Measurements from ENCODE around the gene TTC7B.

The TTC7B gene

DNA sequence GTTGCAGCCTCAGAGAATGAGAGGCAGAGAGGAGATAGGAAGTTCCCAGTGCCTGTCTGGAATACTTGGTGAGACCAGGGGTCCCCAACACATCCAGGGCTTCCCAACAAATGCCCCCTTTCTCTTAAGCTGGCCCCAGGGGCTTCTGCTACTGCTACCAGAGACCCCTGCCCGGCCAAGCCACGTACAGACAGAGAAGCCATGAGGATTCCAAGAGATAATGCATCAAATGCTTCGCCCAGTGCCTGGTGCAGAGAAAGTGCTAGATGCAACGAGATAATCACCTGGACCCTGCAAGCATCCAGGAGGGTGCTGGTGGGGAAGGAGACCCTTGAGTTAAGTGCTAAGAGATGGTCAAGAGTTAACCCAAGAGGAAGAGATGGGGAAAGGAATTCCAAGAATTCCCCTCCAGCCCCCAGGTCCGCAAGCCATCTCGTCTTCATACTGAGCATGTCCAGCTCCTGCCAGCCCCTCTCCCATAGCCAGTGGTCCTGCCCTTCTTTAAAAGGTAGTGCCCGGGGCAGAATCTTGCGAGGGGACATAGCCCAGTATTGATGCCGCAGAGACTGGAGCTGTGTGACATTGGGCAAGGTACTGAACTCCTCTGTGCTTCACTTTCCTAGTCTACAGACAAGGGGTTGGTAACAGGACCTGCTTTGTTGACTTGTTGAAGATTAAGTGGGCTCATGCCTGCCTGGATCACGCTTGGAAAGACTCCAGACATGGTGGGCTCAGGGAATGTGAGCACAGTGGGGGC lies 316.1 kb downstream of the TTC7B start:
- no peak for DNase-seq

DNA sequence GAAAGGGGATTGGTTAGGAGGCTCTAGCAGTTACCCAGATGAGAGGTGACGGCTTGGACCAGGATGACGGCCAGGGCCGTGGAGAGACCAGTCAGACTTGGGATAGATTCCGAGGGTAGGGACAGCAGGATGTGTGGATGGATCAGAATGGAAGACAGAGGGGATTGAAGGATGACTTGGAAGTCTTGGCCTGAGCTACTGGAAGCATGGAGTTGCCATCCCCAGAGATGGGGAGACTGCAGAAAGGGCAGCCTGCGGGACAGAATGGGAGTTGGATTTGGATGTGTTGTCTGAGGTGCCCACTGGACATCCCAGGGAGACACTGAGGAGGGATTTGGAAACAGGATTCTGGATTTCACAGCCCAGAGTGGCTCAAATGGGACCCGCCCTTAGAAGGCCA lies 317.1 kb downstream of the TTC7B start:
- DNase-seq = no peak

DNA sequence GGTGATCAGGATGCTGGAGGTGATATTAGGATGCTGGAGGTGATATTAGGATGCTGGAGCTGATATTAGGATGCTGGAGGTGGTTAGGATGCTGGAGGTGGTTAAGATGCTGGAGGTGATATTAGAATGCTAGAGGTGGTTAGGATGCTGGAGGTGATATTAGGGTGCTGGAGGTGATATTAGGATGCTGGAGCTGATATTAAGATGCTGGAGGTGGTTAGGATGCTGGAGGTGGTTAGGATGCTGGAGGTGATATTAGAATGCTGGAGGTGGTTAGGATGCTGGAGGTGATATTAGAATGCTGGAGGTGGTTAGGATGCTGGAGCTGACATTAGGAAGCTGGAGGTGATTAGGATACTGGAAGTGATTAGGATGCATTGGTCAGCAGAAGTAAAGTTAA lies 318.0 kb downstream of the TTC7B start:
- DNase-seq = no peak

DNA sequence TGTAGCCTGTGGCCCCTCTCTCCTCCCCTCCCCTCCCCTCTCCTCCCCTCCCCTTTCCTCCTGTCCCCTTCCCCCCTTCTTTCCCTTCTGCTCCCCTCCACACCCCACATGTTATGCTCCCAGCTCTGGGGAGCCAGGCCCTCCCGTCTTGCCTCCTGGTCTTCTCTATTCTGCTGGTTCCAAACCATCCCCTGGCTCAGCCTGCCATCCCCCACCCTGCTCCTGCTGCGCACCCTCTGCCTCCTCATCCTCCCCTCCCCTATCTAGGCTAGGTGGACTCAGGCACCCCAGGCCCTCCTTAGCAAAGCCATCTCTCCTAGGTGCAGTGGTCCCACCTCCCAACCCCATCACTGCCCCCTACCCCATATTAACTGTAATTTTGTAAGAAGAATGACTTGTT lies 319.9 kb downstream of the TTC7B start:
- no peak for DNase-seq

DNA sequence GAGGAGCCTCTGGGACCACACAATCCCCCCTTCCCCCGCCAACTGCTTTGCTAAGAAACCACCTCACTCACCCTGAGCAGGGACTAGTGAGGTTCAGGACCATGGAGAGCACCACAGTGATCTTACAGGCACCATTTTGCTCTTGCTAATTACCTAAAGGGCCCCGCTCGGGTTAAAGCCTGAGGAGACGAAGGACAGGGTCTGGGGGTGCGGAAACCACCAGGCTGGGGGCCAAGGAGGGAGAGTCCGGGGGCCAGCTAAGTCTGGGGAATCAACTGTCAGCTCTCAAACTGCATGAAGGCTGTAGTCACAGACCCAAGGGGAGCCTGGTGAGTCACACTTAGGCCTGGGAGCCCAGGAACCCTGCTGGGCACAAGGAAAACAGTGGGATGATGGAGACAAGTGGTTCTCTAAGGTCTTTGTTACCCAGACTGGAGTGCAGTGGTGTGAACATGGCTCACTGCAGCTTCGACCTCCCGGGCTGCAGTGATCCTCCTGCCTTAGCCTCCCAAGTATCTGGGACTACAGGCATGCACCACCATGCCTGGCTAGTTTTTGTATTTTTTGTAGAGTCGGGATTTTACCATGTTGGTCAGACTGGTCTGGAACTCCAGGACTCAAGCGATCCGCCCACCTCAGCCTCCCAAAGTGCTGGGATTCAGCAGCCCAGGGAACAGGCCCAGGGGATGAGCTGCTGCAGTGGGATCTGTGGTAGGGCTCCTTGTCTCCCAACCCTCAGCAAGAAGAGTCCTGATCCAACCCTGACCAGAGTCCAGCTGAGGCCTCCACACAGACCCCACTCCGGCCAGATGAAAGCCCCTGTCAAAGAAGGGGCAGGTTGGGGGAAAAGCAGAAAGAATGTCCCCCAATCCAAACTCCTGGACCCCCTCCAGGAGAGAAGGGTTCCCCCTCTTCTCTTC lies 320.6 kb downstream of the TTC7B start:
- DNase-seq = no peak

DNA sequence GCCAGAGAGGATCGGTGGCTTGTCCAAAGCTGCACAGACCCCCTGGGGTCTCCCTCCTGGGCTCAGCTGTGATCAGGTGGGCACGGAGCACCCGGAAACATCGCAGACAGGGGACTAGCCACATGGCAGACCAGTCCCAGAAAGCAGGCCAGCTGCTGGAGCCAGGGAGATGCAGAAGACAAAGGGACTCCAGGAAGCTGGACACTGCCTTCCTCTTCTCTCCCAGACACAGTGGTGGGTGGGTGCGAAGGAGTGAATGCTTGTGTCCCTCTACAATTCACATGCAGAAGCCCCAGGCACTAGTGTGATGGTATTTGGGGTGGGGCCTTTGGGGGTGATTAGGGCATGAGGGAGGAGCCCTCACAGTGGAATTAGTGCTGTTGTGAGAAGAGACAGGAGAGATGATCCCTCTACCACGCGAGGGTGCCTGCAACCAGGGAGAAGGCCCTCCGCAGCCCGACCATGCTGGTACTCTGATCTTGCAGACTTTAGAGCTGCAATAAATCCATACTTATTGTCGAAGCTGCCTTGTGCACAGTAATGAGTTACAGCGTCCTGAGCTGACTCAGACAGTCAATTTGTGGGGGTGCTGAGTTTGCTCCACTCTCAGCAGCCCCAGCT lies 324.2 kb downstream of the TTC7B start:
- no peak for DNase-seq

DNA sequence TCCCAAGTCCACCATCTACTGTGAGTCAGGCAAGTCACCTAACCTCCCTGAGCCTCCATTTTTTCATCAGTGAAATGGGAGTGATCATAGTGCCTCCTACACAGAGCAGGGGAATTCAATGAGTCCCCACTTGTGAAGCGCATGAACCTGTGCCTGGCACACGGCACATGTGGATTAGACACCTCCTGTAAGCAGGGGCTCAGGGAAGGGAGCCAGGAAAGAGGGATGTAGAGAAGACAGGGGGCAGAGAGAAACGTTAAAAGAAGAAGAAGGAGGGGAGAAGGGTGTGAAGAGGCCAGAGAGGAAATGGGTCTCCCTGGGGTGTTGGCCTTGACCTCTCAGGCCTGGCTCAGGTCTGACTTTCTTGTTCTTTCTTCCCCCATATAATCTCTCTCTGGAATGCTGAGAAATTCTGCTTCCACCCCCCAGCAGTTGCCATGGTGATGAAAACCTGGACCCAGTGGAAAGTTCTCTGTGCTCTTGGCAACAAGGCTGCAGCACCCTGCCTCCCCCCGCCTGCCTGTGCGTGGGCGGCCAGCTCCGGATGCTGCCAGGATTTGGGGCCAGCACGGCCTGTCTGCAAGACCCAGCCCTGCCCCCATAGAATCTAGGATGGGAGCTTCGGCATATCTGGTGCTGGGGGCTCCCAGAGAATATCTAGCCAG lies 324.9 kb downstream of the TTC7B start:
- DNase-seq = no peak

DNA sequence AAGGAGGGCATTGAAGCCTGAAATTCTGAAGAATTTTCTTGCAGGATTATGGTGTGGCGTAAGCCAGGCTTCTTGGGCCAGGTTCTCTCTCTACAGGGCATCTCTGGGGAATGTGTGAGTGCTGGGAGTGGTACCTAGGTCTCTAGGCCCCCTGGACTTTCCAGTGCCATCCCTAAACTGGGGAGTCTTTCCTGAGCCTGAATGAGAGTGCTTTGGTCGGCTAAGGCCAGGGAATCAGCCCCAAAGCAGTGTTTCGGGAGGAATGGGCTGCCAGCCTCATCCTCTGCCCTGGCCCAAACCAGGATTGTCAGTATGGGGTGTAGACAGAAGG lies 325.5 kb downstream of the TTC7B start:
- DNase-seq = no peak

DNA sequence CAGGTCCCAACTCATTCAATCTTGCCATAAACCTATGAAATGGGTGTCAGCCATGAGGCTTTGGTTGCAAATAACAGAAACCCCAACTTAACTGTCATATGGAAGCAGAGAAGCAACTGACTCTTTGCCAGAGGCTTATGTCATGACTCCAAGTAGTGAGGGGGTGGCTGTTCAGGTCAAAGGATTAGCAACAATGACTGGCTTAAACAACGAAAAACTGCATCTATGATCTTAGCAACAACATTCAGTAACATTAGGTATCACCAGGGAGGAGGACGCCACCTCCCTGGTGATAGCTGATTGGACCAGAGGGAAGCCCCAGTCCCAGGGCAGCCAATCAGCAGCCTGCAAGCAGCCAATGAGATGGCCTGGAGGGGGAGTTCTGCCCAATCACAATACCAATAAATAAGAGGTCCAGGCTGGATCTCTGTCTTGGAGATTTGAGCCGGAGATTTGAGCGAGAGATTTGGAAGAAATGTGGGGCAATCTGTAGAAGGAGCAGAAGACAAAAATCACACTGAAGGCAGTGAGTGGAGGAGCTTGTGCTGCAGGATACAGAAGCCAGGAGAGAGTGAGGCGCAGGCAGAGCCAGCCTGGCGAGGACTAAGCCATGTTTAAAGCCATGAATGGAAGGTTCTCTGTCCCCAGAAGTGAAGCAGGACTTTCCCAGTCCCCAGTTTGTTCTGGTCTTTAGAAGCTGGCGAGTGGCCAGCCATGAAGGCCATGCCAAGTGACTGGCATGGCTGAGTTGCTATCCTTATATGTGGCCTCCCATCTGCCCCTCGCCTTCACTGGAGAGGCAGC lies 326.1 kb downstream of the TTC7B start:
- no peak for DNase-seq

DNA sequence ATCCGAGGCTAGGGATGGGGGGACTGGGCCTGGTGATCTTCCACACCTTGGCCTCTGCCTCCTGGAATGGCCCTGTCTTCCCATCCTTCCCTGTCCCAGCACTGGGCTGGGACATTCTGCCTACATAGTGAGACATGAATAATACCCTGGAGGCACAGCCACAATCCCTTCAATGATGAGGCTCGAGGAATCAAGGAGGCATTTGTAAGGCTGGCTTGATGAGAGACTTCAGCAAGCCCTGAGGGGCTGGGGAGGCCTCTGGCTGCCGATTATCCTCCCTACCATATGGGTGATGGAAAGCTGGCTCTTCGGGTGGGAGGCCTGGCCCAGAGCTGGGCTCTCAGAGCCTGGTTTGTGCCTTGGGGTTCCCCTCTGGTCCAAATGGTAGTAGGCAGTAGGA lies 326.9 kb downstream of the TTC7B start:
- no peak for DNase-seq

DNA sequence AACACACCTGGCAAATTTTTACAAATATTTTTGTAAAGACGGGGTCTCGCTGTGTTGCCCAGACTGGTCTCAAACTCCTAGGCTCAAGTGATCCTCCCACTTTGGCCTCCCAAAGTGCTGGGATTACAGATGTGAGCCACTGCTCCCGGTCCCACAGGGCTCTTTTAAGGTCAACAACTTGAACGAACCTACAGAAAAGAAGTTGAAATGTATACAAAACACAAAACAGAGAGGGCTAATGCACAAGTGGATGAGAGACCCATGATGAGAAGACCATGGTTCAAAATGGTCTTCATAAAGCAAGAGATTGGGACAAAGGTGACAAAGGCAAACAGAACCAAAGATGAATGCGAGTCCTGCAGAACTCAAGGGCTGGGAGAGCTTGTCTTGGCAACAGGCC lies 328.0 kb downstream of the TTC7B start:
- DNase-seq = no peak

DNA sequence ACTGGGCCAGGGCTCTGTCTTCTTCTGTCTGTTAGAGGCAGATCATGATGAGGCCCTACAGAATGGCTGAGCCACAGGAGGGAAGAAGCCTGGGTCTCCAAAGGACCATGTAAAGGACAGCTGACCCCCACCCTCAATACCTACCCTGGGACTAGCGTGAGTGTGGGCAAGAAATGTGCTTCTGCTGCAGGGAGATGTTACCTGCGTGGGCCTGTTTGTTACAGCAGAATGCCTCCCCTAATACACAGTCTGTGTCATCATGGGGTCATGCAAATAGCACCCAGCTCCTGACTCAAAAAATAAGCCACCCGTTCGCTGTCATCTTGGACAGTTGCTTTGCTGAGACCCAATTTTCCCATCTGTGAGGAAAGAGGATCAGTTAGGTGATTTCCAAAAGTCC lies 328.8 kb downstream of the TTC7B start:
- DNase-seq = no peak

DNA sequence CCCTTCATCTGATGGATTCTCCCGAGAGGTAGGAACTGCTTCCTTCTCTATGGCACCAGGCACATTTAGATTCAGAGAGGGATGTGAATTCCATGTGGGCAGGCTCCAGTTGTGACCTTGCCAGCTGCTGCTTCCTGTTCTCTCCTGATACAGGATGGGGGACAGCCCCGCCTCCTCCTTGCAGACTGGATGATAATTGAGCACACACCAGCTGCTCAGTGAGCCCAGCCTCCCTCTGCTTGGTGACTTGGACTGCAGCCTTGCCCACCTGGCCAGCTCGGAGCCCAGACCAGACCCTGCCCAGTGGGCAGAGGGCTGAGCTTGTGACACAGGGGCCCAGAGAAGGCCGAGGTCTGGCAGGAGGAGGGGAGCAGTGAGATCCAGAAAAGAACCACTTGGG lies 329.2 kb downstream of the TTC7B start:
- no peak for DNase-seq

DNA sequence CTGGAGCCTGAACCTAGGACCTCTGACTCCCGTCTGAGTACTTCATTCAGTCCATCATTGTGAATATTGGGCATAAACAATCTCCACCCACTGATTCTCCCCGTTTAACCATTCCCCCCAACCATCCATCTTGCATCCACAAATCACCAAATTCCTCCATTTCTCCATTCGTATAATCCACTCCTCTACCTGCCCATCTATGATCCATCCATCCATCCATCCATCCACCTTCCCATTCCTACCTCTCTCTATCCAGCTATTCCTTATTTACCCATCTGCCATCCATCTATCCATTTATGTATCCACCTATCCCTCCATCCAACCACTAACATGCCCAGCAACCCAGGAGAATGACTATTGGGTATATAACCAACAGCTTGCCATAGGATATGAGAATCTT lies 331.9 kb downstream of the TTC7B start:
- DNase-seq = no peak

DNA sequence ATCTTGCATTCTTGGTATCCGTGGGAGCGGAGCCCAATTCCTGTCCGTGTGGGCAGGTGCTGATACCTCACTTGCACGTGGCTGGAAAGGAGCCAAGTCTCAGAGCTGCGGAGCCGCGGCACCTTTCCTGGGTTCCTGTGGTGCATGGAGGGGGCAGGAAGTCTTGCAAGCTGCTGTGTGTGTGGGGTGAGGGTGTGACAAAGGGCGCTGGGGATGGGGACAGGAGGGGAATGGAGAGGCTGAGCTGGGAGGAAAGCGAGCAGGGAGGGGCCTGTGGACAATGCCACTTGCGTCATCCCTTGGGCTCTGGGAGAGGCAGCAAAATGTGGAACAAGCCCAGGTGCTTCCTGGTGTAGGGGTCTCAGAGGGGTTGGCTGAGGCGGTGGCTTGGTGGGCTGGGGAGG lies 332.7 kb downstream of the TTC7B start:
- no peak for DNase-seq

DNA sequence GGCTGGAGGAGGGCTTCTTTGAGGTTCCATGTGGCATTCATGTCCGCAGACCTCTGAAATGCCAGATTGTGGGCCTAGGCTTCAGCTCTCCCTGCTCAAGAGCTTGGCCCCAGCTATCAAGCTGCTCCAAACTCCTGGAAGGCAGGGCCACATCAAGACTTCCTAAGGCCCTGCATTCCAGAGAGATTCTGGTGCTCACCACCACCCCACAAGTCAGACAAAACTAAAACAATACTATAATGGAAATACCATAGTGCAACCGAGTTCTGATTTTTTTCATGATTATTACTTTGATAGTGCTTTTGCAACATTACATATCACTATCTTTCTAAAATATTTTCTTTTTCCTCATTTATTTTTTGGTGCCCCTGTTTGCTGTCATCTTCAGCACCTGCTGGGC lies 333.1 kb downstream of the TTC7B start:
- DNase-seq = no peak

DNA sequence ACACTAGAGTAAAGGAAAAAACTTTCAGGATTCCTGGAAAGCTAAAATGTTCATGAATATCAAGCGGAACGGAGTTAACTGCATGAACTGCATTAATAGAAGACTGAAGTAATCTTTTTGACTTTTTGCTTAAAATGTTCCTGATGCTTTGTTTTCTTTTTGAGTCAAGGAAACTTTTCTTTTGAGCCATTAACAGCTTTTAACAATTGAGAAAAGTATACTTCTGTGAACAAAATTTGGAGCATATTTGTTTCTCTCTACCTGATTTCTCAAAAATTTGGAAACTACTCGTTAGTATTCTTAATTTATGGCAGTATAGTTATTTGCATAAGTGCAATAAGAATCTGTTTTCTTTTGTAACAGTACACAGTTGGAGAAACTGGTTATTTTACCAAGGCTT lies 340.9 kb downstream of the TTC7B start:
- no peak for DNase-seq

Data from SW 1271 (cell line).